ENCODE data around the gene GDF2.

GDF2 gene

DNA sequence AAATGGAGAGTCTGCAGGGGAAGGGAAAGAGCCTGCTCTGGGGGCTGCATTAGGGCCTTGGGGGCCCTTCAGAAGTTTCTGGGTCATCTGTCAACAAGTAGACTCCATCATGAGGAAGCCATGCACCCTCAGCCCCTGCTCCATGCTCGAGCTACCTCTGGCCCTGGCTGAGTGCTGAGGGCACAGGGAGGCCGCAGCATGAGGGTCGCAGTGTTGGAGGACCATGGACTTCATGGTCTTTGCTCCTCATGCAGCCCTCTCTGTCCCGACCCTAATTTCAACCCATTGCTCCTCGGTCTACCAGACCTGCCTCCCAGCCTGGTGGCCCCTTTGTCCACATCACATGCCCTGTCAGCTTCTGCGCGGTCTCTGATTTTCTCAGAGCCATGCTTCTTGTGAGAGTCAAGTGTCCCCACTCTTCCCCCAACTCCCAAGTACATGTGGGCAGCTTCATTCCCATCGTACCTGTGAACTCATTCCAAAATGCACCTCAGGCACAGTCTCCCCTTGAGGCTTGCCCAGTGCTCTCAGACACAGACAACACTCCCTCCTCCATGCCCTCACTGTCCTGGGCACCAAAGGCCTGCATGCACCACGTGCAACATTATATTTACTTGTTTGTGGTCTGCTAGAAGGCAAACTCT is 47.1 kb downstream of the GDF2 start:
- TF ChIP-seq CTCF (IDR thresholded peaks at IDR 0.05), result no peak

DNA sequence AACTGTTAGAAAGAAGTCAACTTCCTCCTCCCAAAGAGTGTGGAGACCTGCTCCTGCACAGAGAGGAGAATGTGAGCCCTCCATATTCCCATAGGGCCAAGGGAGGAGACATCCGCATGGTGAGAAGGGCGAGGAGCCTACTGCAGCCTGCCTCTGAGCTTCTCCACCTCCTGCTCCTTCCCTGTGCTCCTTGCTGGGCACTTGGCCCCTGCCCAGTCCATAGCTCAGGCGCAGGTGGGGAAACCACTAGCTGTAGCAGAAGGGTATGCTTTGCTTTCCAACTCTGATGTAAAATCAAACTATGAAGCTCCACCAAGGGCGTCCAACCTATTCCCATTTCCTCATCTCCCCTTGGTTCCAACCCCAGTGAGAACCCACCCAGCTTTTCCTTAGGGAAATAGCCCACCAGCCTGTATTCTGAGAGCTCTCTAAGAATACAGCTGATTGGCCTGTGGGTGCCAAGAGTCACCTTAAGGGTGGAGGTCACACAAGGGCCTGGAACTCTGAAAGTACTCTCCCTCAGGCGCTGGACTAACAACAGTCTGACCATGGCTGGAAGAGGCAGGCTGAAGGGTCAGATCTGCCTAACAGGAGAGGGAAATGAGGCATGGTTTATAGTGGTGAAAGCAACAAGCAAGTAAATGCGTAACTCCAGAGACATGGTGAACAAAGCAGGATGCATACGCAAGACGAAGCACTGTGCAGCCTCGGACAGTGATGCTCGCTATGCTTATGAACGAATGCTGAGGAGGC is 47.9 kb downstream of the GDF2 start:
- TF ChIP-seq CTCF (IDR thresholded peaks at IDR 0.05), result no peak

GRCh38 chr10:47370878-47371277 is 48.6 kb downstream of the GDF2 start:
- TF ChIP-seq CTCF (IDR thresholded peaks at IDR 0.05), result no peak

GRCh38 chr10:47371629-47372485 is 49.6 kb downstream of the GDF2 start:
- TF ChIP-seq CTCF (IDR thresholded peaks at IDR 0.05), result no peak

GRCh38 chr10:47372726-47373125 is 50.5 kb downstream of the GDF2 start:
- no peak for TF ChIP-seq CTCF (IDR thresholded peaks at IDR 0.05)

GRCh38 chr10:47374611-47375536 is 52.6 kb downstream of the GDF2 start:
- no peak for TF ChIP-seq CTCF (IDR thresholded peaks at IDR 0.05)
